ENCODE data around the gene GRM1.

Gene GRM1

GRCh38 chr6:146146836-146147235 is 118.0 kb downstream of the GRM1 start:
- no peaks in the 10 kb centered on the region for H3K27me3 ChIP-seq (ENCODE audit: control insufficient read depth, insufficient read depth, low read length)
- no peaks in the 10 kb centered on the region for H3K36me3 ChIP-seq (ENCODE audit: control insufficient read depth, insufficient read depth, low read length)
- H3K9me3 ChIP-seq (ENCODE audit: control insufficient read depth, insufficient read depth, low read length), result no peaks in the 10 kb centered on the region
- no peak overlapping the region for H3K27ac ChIP-seq (ENCODE audit: low read depth, low read length)
- H3K4me3 ChIP-seq (ENCODE audit: low read depth, low read length), result no peak overlapping the region
- H3K4me1 ChIP-seq (ENCODE audit: control insufficient read depth, insufficient read depth, low read length), result no peaks in the 10 kb centered on the region; the same call in 1 of the 2 replicates
- no peak overlapping the region for H3K9ac ChIP-seq (ENCODE audit: low read depth, low read length)

GRCh38 chr6:146149770-146150169 is 120.9 kb downstream of the GRM1 start:
- Histone ChIP-seq H3K4me1 (ENCODE audit: control insufficient read depth, insufficient read depth, low read length) (peaks cover 11% of the 10 kb centered on the region), H3K9me3 (ENCODE audit: control insufficient read depth, insufficient read depth, low read length) (no peaks in the 10 kb centered on the region), H3K9ac (ENCODE audit: low read depth, low read length) (no peak overlapping the region), H3K4me3 (ENCODE audit: low read depth, low read length) (no peak overlapping the region), H3K27me3 (ENCODE audit: control insufficient read depth, insufficient read depth, low read length) (no peaks in the 10 kb centered on the region), H3K27ac (ENCODE audit: low read depth, low read length) (no peak overlapping the region), H3K36me3 (ENCODE audit: control insufficient read depth, insufficient read depth, low read length) (no peaks in the 10 kb centered on the region)

- Histone ChIP-seq H3K27me3 (ENCODE audit: control insufficient read depth, insufficient read depth, low read length) (no peaks in the 10 kb centered on the region), H3K27ac (ENCODE audit: low read depth, low read length) (no peak overlapping the region), H3K36me3 (ENCODE audit: control insufficient read depth, insufficient read depth, low read length) (no peaks in the 10 kb centered on the region), H3K4me3 (ENCODE audit: low read depth, low read length) (no peak overlapping the region), H3K4me1 (ENCODE audit: control insufficient read depth, insufficient read depth, low read length) (peaks cover 11% of the 10 kb centered on the region), H3K9me3 (ENCODE audit: control insufficient read depth, insufficient read depth, low read length) (no peaks in the 10 kb centered on the region), H3K9ac (ENCODE audit: low read depth, low read length) (no peak overlapping the region)
These were observed 124.3 kb downstream of the GRM1 start for GRCh38 chr6:146153040-146153758.

GRCh38 chr6:146154197-146154596 is 125.3 kb downstream of the GRM1 start:
- peaks cover 11% of the 10 kb centered on the region for H3K4me1 ChIP-seq (ENCODE audit: control insufficient read depth, insufficient read depth, low read length)
- H3K27me3 ChIP-seq (ENCODE audit: control insufficient read depth, insufficient read depth, low read length), result no peaks in the 10 kb centered on the region
- no peak overlapping the region for H3K27ac ChIP-seq (ENCODE audit: low read depth, low read length)
- H3K9me3 ChIP-seq (ENCODE audit: control insufficient read depth, insufficient read depth, low read length), result no peaks in the 10 kb centered on the region
- no peak overlapping the region for H3K9ac ChIP-seq (ENCODE audit: low read depth, low read length)
- H3K36me3 ChIP-seq (ENCODE audit: control insufficient read depth, insufficient read depth, low read length), result no peaks in the 10 kb centered on the region
- H3K4me3 ChIP-seq (ENCODE audit: low read depth, low read length), result no peak overlapping the region

GRCh38 chr6:146161664-146162063 is 132.8 kb downstream of the GRM1 start:
- H3K4me1 ChIP-seq (ENCODE audit: control insufficient read depth, insufficient read depth, low read length), result no peaks in the 10 kb centered on the region
- no peak overlapping the region for H3K9ac ChIP-seq (ENCODE audit: low read depth, low read length)
- H3K9me3 ChIP-seq (ENCODE audit: control insufficient read depth, insufficient read depth, low read length), result no peaks in the 10 kb centered on the region
- H3K4me3 ChIP-seq (ENCODE audit: low read depth, low read length), result no peak overlapping the region
- no peaks in the 10 kb centered on the region for H3K36me3 ChIP-seq (ENCODE audit: control insufficient read depth, insufficient read depth, low read length)
- H3K27me3 ChIP-seq (ENCODE audit: control insufficient read depth, insufficient read depth, low read length), result no peaks in the 10 kb centered on the region
- H3K27ac ChIP-seq (ENCODE audit: low read depth, low read length), result no peak overlapping the region

GRCh38 chr6:146169872-146170271 is 141.0 kb downstream of the GRM1 start:
- Histone ChIP-seq H3K4me3 (ENCODE audit: low read depth, low read length) (no peak overlapping the region), H3K9me3 (ENCODE audit: control insufficient read depth, insufficient read depth, low read length) (no peaks in the 10 kb centered on the region), H3K36me3 (ENCODE audit: control insufficient read depth, insufficient read depth, low read length) (no peaks in the 10 kb centered on the region), H3K27me3 (ENCODE audit: control insufficient read depth, insufficient read depth, low read length) (no peaks in the 10 kb centered on the region), H3K27ac (ENCODE audit: low read depth, low read length) (no peak overlapping the region), H3K9ac (ENCODE audit: low read depth, low read length) (no peak overlapping the region), H3K4me1 (ENCODE audit: control insufficient read depth, insufficient read depth, low read length) (no peaks in the 10 kb centered on the region)

- H3K9ac ChIP-seq (ENCODE audit: low read depth, low read length), result no peak overlapping the region
- H3K27ac ChIP-seq (ENCODE audit: low read depth, low read length), result no peak overlapping the region
- no peaks in the 10 kb centered on the region for H3K4me1 ChIP-seq (ENCODE audit: control insufficient read depth, insufficient read depth, low read length)
- H3K4me3 ChIP-seq (ENCODE audit: low read depth, low read length), result no peak overlapping the region
- H3K9me3 ChIP-seq (ENCODE audit: control insufficient read depth, insufficient read depth, low read length), result no peaks in the 10 kb centered on the region
- no peaks in the 10 kb centered on the region for H3K36me3 ChIP-seq (ENCODE audit: control insufficient read depth, insufficient read depth, low read length)
- no peaks in the 10 kb centered on the region for H3K27me3 ChIP-seq (ENCODE audit: control insufficient read depth, insufficient read depth, low read length)
These were observed 148.9 kb downstream of the GRM1 start for GRCh38 chr6:146177785-146178184.

- Histone ChIP-seq H3K27me3 (ENCODE audit: control insufficient read depth, insufficient read depth, low read length) (no peaks in the 10 kb centered on the region), H3K36me3 (ENCODE audit: control insufficient read depth, insufficient read depth, low read length) (no peaks in the 10 kb centered on the region), H3K9ac (ENCODE audit: low read depth, low read length) (no peak overlapping the region), H3K4me1 (ENCODE audit: control insufficient read depth, insufficient read depth, low read length) (no peaks in the 10 kb centered on the region), H3K27ac (ENCODE audit: low read depth, low read length) (no peak overlapping the region), H3K9me3 (ENCODE audit: control insufficient read depth, insufficient read depth, low read length) (no peaks in the 10 kb centered on the region), H3K4me3 (ENCODE audit: low read depth, low read length) (no peak overlapping the region)
These were observed 155.0 kb downstream of the GRM1 start for GRCh38 chr6:146183831-146184230.

GRCh38 chr6:146184701-146185100 is 155.8 kb downstream of the GRM1 start:
- H3K27ac ChIP-seq (ENCODE audit: low read depth, low read length), result no peak overlapping the region
- no peaks in the 10 kb centered on the region for H3K27me3 ChIP-seq (ENCODE audit: control insufficient read depth, insufficient read depth, low read length)
- no peak overlapping the region for H3K9ac ChIP-seq (ENCODE audit: low read depth, low read length)
- H3K4me3 ChIP-seq (ENCODE audit: low read depth, low read length), result no peak overlapping the region
- no peaks in the 10 kb centered on the region for H3K9me3 ChIP-seq (ENCODE audit: control insufficient read depth, insufficient read depth, low read length)
- no peaks in the 10 kb centered on the region for H3K36me3 ChIP-seq (ENCODE audit: control insufficient read depth, insufficient read depth, low read length)
- H3K4me1 ChIP-seq (ENCODE audit: control insufficient read depth, insufficient read depth, low read length), result no peaks in the 10 kb centered on the region

GRCh38 chr6:146189131-146189530 is 160.3 kb downstream of the GRM1 start:
- H3K4me3 ChIP-seq (ENCODE audit: low read depth, low read length), result no peak overlapping the region
- no peak overlapping the region for H3K9ac ChIP-seq (ENCODE audit: low read depth, low read length)
- no peak overlapping the region for H3K27ac ChIP-seq (ENCODE audit: low read depth, low read length)
- H3K36me3 ChIP-seq (ENCODE audit: control insufficient read depth, insufficient read depth, low read length), result no peaks in the 10 kb centered on the region
- H3K9me3 ChIP-seq (ENCODE audit: control insufficient read depth, insufficient read depth, low read length), result no peaks in the 10 kb centered on the region
- no peaks in the 10 kb centered on the region for H3K27me3 ChIP-seq (ENCODE audit: control insufficient read depth, insufficient read depth, low read length)
- H3K4me1 ChIP-seq (ENCODE audit: control insufficient read depth, insufficient read depth, low read length), result no peaks in the 10 kb centered on the region

GRCh38 chr6:146190581-146190980 is 161.7 kb downstream of the GRM1 start:
- Histone ChIP-seq H3K9ac (ENCODE audit: low read depth, low read length) (no peak overlapping the region), H3K9me3 (ENCODE audit: control insufficient read depth, insufficient read depth, low read length) (no peaks in the 10 kb centered on the region), H3K36me3 (ENCODE audit: control insufficient read depth, insufficient read depth, low read length) (no peaks in the 10 kb centered on the region), H3K27ac (ENCODE audit: low read depth, low read length) (no peak overlapping the region), H3K4me3 (ENCODE audit: low read depth, low read length) (no peak overlapping the region), H3K4me1 (ENCODE audit: control insufficient read depth, insufficient read depth, low read length) (no peaks in the 10 kb centered on the region), H3K27me3 (ENCODE audit: control insufficient read depth, insufficient read depth, low read length) (no peaks in the 10 kb centered on the region)
